Testis (tissue), 3 donors: ENCODE data around the gene SERPINE2. TPM values are rescaled to one million over a fixed set of nuclear protein-coding genes. Genes with fewer than 3 reads are reported as not detected.

ENCODE experiments used
- DNase-seq: peaks from one replicate; pipeline ENCODE4 v3.0.0-alpha.2; 2019
- H3K27ac ChIP-seq, 2 donors: fragments of 200-600 bp; sonication (generic); one replicate each; pipeline ENCODE4 v1.5.1; 2019
- H3K27me3 ChIP-seq: fragments of 200-600 bp; sonication (generic); one replicate; pipeline ENCODE4 v1.5.1; 2019
- H3K36me3 ChIP-seq: fragments of 200-600 bp; sonication (generic); one replicate; pipeline ENCODE4 v1.5.1; 2017; ENCODE audit warnings: low read depth; ENCODE audit errors: missing control alignments
- H3K4me1 ChIP-seq: fragments of 200-600 bp; sonication (generic); one replicate; pipeline ENCODE4 v1.5.1; 2019
- H3K4me3 ChIP-seq, 2 donors: fragments of 200-600 bp; sonication (generic); one replicate each; pipeline ENCODE4 v1.5.1; 2017 to 2019
- H3K9me3 ChIP-seq: fragments of 200-600 bp; sonication (generic); one replicate; pipeline ENCODE4 v1.5.1; 2017
- POLR2A ChIP-seq: fragments of 450-650 bp; IDR thresholded peaks from one replicate; pipeline ENCODE4 v1.6.1; 2017; ENCODE audit warnings: antibody characterized with exemption, mild to moderate bottlenecking, moderate library complexity
- WGBS, 2 donors: methylation state at CpG; one replicate each; pipeline ENCODE4 v1.1.5; 2018; 5-methylcytosine and 5-hydroxymethylcytosine counted together
- intact Hi-C: fragments of 100-400 bp; cut with DNase I; formaldehyde crosslinking; loops from one replicate; pipeline ENCODE4 v1.15.1; 2023; ENCODE audit warnings: low total_unique reads
- polyA plus RNA-seq: library from polyadenylated mRNA; stranded (reverse); fragments of 350-450 nt; fragmentation: Illumina TruSeq; extraction: RNeasy Lipid Tissue Mini Kit (QIAGEN cat#74804); gene quantifications from one replicate; pipeline ENCODE4 v1.2.3, GENCODE V29; 2014; ENCODE audit warnings: low read depth, low replicate concordance; ENCODE audit not compliant: insufficient read depth
- total RNA-seq, 2 donors: library from RNA; depleted of rRNA; stranded (reverse); fragments of >200 nt; gene quantifications; one replicate each; pipeline ENCODE4 v1.2.3, GENCODE V29; 2016
- TF ChIP-seq, protein P1 (sequence below), 3 experiments: fragments of 450-650 bp in 2 of 3; fragments of 200-600 bp in 1 of 3; sonication (generic) in 1 of 3; IDR thresholded peaks; one replicate each; pipeline ENCODE4 v1.5.1; 2016 to 2019; ENCODE audit warnings: antibody characterized with exemption in 3 of 3, mild to moderate bottlenecking in 2 of 3, moderate library complexity in 1 of 3

Gene SERPINE2
- total and polyA plus RNA-seq, 3 donors from 2014 or later: 145 to 220 (median 145) TPM

DNA sequence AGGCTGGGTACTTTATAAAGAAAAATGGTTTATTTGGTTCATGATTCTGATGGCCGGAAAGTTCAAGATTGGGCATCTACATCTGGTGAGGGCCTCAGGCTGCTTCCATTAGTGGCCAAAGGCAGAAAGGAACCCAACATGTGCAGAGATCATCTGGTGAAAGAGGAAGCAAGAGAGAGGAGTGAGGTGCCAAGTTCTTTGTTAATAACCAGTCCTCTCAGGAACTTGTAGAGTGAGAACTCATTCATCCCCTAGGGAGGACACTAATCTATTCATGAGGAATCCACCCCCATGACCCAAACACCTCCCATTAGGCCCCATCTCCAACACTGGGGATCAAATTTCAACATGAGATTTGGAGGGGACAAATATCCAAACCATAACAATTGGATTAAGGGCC, 17.8 kb upstream of the SERPINE2 start:
- 92 to 100% methylated on average over 1 of the region's 1 CpG for WGBS, 2 donors
- intact Hi-C loops: no loop called here
- TF ChIP-seq, protein P1, sequence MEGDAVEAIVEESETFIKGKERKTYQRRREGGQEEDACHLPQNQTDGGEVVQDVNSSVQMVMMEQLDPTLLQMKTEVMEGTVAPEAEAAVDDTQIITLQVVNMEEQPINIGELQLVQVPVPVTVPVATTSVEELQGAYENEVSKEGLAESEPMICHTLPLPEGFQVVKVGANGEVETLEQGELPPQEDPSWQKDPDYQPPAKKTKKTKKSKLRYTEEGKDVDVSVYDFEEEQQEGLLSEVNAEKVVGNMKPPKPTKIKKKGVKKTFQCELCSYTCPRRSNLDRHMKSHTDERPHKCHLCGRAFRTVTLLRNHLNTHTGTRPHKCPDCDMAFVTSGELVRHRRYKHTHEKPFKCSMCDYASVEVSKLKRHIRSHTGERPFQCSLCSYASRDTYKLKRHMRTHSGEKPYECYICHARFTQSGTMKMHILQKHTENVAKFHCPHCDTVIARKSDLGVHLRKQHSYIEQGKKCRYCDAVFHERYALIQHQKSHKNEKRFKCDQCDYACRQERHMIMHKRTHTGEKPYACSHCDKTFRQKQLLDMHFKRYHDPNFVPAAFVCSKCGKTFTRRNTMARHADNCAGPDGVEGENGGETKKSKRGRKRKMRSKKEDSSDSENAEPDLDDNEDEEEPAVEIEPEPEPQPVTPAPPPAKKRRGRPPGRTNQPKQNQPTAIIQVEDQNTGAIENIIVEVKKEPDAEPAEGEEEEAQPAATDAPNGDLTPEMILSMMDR (IDR thresholded peaks at IDR 0.05): no peak
- H3K27ac ChIP-seq: no peak overlapping the region
- no peak for DNase-seq
- H3K4me1 ChIP-seq: no peaks in the 10 kb centered on the region
- no peaks in the 10 kb centered on the region for H3K36me3 ChIP-seq
- H3K4me3 ChIP-seq: no peak overlapping the region
- H3K27me3 ChIP-seq: no peaks in the 10 kb centered on the region
- H3K9me3 ChIP-seq: no peaks in the 10 kb centered on the region

GRCh38 chr2:224055101-224055500, 16.0 kb upstream of the SERPINE2 start:
- 86 to 93% methylated on average over 3 of the region's 3 CpGs for WGBS, 2 donors
- no peak for TF ChIP-seq POLR2A
- TF ChIP-seq, protein P1 (IDR thresholded peaks at IDR 0.05): no peak
- DNase-seq: no peak
- Histone ChIP-seq H3K36me3 (no peaks in the 10 kb centered on the region), H3K4me1 (no peaks in the 10 kb centered on the region), H3K9me3 (no peaks in the 10 kb centered on the region), H3K27me3 (no peaks in the 10 kb centered on the region), H3K27ac (no peak overlapping the region), H3K4me3 (no peak overlapping the region)
- intact Hi-C loops: no loop called here

GRCh38 chr2:224046752-224047151, 7.7 kb upstream of the SERPINE2 start:
- WGBS, 2 donors: 92 to 94% methylated on average over 3 of the region's 3 CpGs
- no peak for DNase-seq

GRCh38 chr2:224042191-224042696, 3.2 kb upstream of the SERPINE2 start:
- Histone ChIP-seq H3K9me3 (no peaks in the 10 kb centered on the region), H3K27ac (no peak overlapping the region), H3K27me3 (no peaks in the 10 kb centered on the region), H3K4me1 (peaks cover under 1% of the 10 kb centered on the region), H3K4me3 (no peak overlapping the region), H3K36me3 (no peaks in the 10 kb centered on the region)
- DNase-seq: peak; percentile 34
- TF ChIP-seq, protein P1 (IDR thresholded peaks at IDR 0.05): no peak
- no peak for TF ChIP-seq POLR2A
- 32 to 36% methylated on average over 6 of the region's 6 CpGs for WGBS, 2 donors
- intact Hi-C loops: no loop called here

More at GRCh38 chr2:224046752-224047151, 7.7 kb upstream of the SERPINE2 start:
- Histone ChIP-seq H3K27ac (no peak overlapping the region), H3K4me1 (no peaks in the 10 kb centered on the region), H3K4me3 (no peak overlapping the region), H3K9me3 (no peaks in the 10 kb centered on the region), H3K27me3 (no peaks in the 10 kb centered on the region), H3K36me3 (no peaks in the 10 kb centered on the region)
- TF ChIP-seq, protein P1 (IDR thresholded peaks at IDR 0.05): no peak
- TF ChIP-seq POLR2A: no peak
- intact Hi-C loops: no loop called here

DNA sequence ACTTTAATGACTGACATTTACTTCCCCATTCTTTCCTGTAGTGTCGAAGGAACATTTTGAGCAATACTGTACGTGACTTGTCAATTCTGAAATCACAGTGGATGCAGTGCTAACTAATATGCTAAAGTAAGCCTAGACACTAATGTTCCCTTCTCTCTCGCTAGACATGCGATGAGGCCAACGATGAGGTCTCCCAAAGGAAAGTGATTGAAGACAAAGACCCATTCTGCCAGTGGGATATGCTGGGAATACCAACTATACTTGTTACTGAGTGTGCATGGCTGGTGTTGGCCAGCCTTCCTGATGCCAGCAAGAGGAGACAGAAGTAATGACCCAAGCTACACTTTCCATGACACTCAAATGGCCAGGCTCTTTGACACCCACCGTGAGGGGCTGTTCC, 2.5 kb upstream of the SERPINE2 start:
- Histone ChIP-seq H3K4me1 (peaks cover 3% of the 10 kb centered on the region), H3K27ac (no peak overlapping the region), H3K36me3 (no peaks in the 10 kb centered on the region), H3K4me3 (no peak overlapping the region), H3K27me3 (no peaks in the 10 kb centered on the region), H3K9me3 (no peaks in the 10 kb centered on the region)
- DNase-seq: no peak
- TF ChIP-seq, protein P1 (IDR thresholded peaks at IDR 0.05): no peak
- no peak for TF ChIP-seq POLR2A
- 80 to 87% methylated on average over 6 of the region's 6 CpGs for WGBS, 2 donors
- intact Hi-C loops: no loop called here
